ENCODE data around the gene GMDS. TPM values are rescaled to one million over a fixed set of nuclear protein-coding genes. Genes with fewer than 3 reads are reported as not detected.

The GMDS gene
- polyA plus RNA-seq, 1 donor (not counting 4 experiments of a cell fraction or from before 2014, with no cell fraction given), result 22.1 TPM

- Histone ChIP-seq H3K4me1 (ENCODE audit: control insufficient read depth, extremely low read depth, insufficient read depth, low read length) (peaks cover 17% of the 10 kb centered on the region), H4K20me1 (ENCODE audit: control insufficient read depth, extremely low read depth, insufficient read depth, low read length) (no peaks in the 10 kb centered on the region), H3K27ac (ENCODE audit: control insufficient read depth, insufficient read depth, low read length) (no peak overlapping the region), H3K9me1 (ENCODE audit: control insufficient read depth, extremely low read depth, insufficient read depth, low read length) (no peaks in the 10 kb centered on the region), H3K79me2 (ENCODE audit: control insufficient read depth, insufficient read depth, low read length) (no peaks in the 10 kb centered on the region), H3K4me3 (ENCODE audit: control insufficient read depth in 2 of 3, extremely low read depth in 1 of 3, insufficient read depth in 2 of 3, low read depth in 1 of 3, low read length in 3 of 3) (no peak overlapping the region), H3K9me3 (ENCODE audit: control insufficient read depth, low read depth, low read length) (no peaks in the 10 kb centered on the region), H3K4me2 (ENCODE audit: control insufficient read depth, extremely low read depth, insufficient read depth, low read depth, low read length) (peak overlapping the region; percentile 9), H3K27me3 (ENCODE audit: control insufficient read depth, extremely low read depth, insufficient read depth, low read length) (no peaks in the 10 kb centered on the region), H2AFZ (ENCODE audit: control insufficient read depth, low read length) (no peak overlapping the region), H3K36me3 (ENCODE audit: control insufficient read depth in 2 of 2, extremely low read depth in 1 of 2, insufficient read depth in 2 of 2, low read length in 2 of 2) (no peaks in the 10 kb centered on the region), H3K9ac (ENCODE audit: control insufficient read depth, extremely low read depth, insufficient read depth, low read length) (no peak overlapping the region)
- dilution Hi-C loops (cut with MboI; ENCODE audit: extremely low pct_ligation_motif_present, low sequenced_read_pairs), result no loop called here
- TF ChIP-seq EZH2 (IDR thresholded peaks at IDR 0.05; ENCODE audit: low read length) (no peak), CTCF (optimal IDR thresholded peaks at IDR 0.05 in 1 of 3, IDR thresholded peaks at IDR 0.05 in 1 of 3, conservative IDR thresholded peaks at IDR 0.05 in 1 of 3; ENCODE audit: extremely low read depth in 1 of 3, insufficient read depth in 2 of 3, low read length in 3 of 3) (no peak)
- DNase-seq (ENCODE audit: low read depth, low spot score), result no peak
- peak; percentile 36 for FAIRE-seq
Observed at GRCh38 chr6:1838604-1839213, 406.7 kb downstream of the GMDS start.

GRCh38 chr6:1837826-1838225 lies 407.6 kb downstream of the GMDS start:
- dilution Hi-C loops (cut with MboI; ENCODE audit: extremely low pct_ligation_motif_present, low sequenced_read_pairs), result no loop called here
- Histone ChIP-seq H3K9me3 (ENCODE audit: control insufficient read depth, low read depth, low read length) (no peaks in the 10 kb centered on the region), H3K27ac (ENCODE audit: control insufficient read depth, insufficient read depth, low read length) (no peak overlapping the region), H3K9ac (ENCODE audit: control insufficient read depth, extremely low read depth, insufficient read depth, low read length) (no peak overlapping the region), H4K20me1 (ENCODE audit: control insufficient read depth, extremely low read depth, insufficient read depth, low read length) (no peaks in the 10 kb centered on the region), H3K79me2 (ENCODE audit: control insufficient read depth, insufficient read depth, low read length) (no peaks in the 10 kb centered on the region), H3K4me2 (ENCODE audit: control insufficient read depth, extremely low read depth, insufficient read depth, low read depth, low read length) (no peak overlapping the region), H3K27me3 (ENCODE audit: control insufficient read depth, extremely low read depth, insufficient read depth, low read length) (no peaks in the 10 kb centered on the region), H3K4me1 (ENCODE audit: control insufficient read depth, extremely low read depth, insufficient read depth, low read length) (peaks cover 17% of the 10 kb centered on the region), H3K36me3 (ENCODE audit: control insufficient read depth in 2 of 2, extremely low read depth in 1 of 2, insufficient read depth in 2 of 2, low read length in 2 of 2) (no peaks in the 10 kb centered on the region), H3K4me3 (ENCODE audit: control insufficient read depth in 2 of 3, extremely low read depth in 1 of 3, insufficient read depth in 2 of 3, low read depth in 1 of 3, low read length in 3 of 3) (no peak overlapping the region), H2AFZ (ENCODE audit: control insufficient read depth, low read length) (no peak overlapping the region), H3K9me1 (ENCODE audit: control insufficient read depth, extremely low read depth, insufficient read depth, low read length) (no peaks in the 10 kb centered on the region)
- DNase-seq (ENCODE audit: low read depth, low spot score), result no peak
- no peak for FAIRE-seq
- TF ChIP-seq EZH2 (IDR thresholded peaks at IDR 0.05; ENCODE audit: low read length) (no peak), CTCF (optimal IDR thresholded peaks at IDR 0.05 in 1 of 3, IDR thresholded peaks at IDR 0.05 in 1 of 3, conservative IDR thresholded peaks at IDR 0.05 in 1 of 3; ENCODE audit: extremely low read depth in 1 of 3, insufficient read depth in 2 of 3, low read length in 3 of 3) (no peak)

Data from keratinocyte (primary cell).